NB4 (cell line): ENCODE results near the gene NTRK2.

Experiments
- DNase-seq: peaks from one replicate; pipeline ENCODE4 v3.0.0; 2010; ENCODE audit warnings: low read depth
- H3K4me3 ChIP-seq: one replicate; pipeline ENCODE4 v1.5.1; 2011; ENCODE audit warnings: mild to moderate bottlenecking, low read depth, low read length, moderate library complexity
- MYC ChIP-seq: IDR thresholded peaks from 2 replicates; pipeline ENCODE4 v1.6.1; 2011; ENCODE audit warnings: low read depth, low read length
- POLR2A ChIP-seq: IDR thresholded peaks from 2 replicates; pipeline ENCODE4 v1.6.1; 2011; ENCODE audit warnings: mild to moderate bottlenecking; ENCODE audit not compliant: insufficient read length; ENCODE audit errors: extremely low read depth
- TF ChIP-seq, protein P1 (sequence below): IDR thresholded peaks from 2 replicates; pipeline ENCODE4 v1.6.1; 2011; ENCODE audit warnings: low read depth, low read length
- TF ChIP-seq, protein P2 (sequence below): IDR thresholded peaks from one replicate; pipeline ENCODE4 v1.5.1; 2012; ENCODE audit warnings: low read depth, low read length

The NTRK2 gene

DNA sequence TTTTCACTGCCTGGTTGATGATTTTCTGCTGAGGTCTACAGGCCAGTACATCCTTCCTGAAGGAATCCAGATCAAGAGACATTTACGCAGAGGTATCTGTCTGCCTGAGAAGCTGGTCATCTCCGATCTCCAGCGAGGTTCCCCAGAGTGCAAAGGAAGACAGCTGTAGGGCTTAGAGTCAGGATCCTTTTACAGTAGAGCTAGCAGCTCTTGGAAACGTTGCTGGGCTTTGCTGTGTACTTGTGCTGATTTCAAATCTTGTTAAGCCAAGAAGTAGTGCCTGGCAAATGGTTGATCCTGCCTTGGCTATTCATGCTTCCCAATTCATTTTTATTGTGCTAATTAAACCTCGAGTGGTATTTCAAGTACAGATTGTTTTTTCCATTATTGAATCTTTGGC is 48.9 kb downstream of the NTRK2 start:
- no peak overlapping the region for H3K4me3 ChIP-seq
- DNase-seq, result no peak
- TF ChIP-seq, protein P1, sequence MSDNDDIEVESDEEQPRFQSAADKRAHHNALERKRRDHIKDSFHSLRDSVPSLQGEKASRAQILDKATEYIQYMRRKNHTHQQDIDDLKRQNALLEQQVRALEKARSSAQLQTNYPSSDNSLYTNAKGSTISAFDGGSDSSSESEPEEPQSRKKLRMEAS, result no peak
- TF ChIP-seq MYC, result no peak
- TF ChIP-seq, protein P2, sequence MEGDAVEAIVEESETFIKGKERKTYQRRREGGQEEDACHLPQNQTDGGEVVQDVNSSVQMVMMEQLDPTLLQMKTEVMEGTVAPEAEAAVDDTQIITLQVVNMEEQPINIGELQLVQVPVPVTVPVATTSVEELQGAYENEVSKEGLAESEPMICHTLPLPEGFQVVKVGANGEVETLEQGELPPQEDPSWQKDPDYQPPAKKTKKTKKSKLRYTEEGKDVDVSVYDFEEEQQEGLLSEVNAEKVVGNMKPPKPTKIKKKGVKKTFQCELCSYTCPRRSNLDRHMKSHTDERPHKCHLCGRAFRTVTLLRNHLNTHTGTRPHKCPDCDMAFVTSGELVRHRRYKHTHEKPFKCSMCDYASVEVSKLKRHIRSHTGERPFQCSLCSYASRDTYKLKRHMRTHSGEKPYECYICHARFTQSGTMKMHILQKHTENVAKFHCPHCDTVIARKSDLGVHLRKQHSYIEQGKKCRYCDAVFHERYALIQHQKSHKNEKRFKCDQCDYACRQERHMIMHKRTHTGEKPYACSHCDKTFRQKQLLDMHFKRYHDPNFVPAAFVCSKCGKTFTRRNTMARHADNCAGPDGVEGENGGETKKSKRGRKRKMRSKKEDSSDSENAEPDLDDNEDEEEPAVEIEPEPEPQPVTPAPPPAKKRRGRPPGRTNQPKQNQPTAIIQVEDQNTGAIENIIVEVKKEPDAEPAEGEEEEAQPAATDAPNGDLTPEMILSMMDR, result no peak
- no peak for TF ChIP-seq POLR2A

DNA sequence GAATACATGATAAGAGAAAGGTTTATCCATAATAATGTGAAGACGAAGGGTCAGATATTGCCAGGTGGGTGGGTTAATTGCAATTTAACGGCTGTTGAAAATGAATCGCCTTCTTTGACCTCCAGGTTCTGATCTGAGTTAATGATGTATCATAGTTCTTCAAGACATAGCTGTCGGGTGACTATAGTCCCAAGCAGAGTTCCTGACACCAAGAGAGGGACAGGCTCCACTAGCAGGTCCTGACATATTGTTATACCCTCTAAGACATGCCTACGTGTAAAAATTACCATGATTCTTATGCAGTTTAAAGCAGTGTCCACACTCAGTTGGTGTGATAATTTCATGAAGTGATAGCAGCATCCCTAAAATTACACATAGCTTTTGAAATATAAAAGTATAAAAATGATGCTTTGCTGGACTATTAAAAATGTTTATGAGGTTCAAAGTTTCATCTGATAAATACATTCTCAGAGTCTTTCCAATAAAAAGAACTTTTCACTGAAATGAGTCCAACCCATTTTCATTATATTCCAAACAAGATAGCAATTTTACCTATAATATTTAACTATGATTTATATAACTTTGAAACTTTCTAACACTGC is 53.0 kb downstream of the NTRK2 start:
- DNase-seq, result no peak
- H3K4me3 ChIP-seq, result no peak overlapping the region
- TF ChIP-seq MYC (no peak), POLR2A (no peak)
- TF ChIP-seq, protein P2, result no peak
- TF ChIP-seq, protein P1, result no peak

DNA sequence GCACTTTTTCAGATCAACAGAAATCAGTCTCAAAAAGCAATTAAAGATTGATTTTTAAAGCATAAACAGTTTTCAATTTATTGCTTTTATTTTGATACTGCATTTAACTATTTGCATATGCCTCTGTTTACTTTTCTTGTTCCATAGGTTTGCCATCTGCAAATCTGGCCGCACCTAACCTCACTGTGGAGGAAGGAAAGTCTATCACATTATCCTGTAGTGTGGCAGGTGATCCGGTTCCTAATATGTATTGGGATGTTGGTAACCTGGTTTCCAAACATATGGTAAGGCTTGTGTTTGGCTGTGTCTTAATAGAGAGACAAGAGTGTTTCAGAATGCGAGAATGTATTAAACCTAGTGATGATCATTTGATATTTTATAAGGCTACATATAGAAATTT is 53.9 kb downstream of the NTRK2 start:
- H3K4me3 ChIP-seq, result no peak overlapping the region
- DNase-seq, result no peak
- TF ChIP-seq, protein P2, result no peak
- TF ChIP-seq MYC (no peak), POLR2A (no peak)
- TF ChIP-seq, protein P1, result no peak

DNA sequence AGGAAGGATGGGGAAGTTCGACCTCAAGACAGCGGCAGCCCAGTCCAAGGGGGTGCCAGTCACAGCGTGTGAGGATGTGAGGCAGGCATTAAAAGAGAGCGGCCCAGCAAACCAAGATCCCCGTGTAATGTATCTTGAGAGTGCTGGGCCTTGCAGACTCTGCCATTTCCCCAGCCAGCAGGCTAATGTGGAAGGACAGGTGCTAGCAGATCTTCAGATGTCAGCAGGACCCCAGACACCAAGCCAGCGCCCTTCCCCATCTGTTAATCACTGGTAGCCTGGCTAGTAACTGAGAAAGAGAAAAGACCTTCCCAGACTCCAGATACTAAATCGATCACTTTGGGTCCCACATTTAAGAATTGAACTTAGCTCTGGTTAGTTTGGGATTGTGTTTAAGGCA is 62.2 kb downstream of the NTRK2 start:
- no peak for DNase-seq
- TF ChIP-seq, protein P1, result no peak
- TF ChIP-seq POLR2A (no peak), MYC (no peak)
- TF ChIP-seq, protein P2, result no peak
- no peak overlapping the region for H3K4me3 ChIP-seq

DNA sequence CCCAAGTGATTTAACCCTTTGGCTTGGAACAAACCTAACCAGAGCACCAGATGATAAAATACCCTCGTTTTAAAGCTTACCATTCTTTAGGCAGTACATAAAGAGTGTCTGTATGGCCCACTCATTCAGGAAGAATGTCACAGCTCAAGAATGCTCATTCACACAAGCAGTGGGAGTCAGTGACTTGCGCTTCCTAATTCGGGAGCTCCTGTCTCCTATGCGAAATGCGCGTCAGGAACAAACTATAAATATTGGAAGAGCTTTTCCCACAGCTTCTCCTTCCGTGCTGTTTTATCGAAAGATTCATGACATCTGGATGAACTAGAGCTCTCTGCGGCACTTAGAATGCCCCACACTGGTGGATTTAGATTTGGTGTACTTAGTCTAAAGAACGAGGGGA is 66.6 kb downstream of the NTRK2 start:
- DNase-seq, result no peak
- TF ChIP-seq, protein P2, result no peak
- TF ChIP-seq POLR2A, result no peak
- TF ChIP-seq MYC, result no peak
- TF ChIP-seq, protein P1, result no peak
- H3K4me3 ChIP-seq, result no peak overlapping the region
